ENCODE results near the gene FUT3. TPM values are rescaled to one million over a fixed set of nuclear protein-coding genes. Genes with fewer than 3 reads are reported as not detected.

Gene FUT3
- total and polyA plus RNA-seq, 8 donors, result 3.3 to 13.9 (median 7.9) TPM

DNA sequence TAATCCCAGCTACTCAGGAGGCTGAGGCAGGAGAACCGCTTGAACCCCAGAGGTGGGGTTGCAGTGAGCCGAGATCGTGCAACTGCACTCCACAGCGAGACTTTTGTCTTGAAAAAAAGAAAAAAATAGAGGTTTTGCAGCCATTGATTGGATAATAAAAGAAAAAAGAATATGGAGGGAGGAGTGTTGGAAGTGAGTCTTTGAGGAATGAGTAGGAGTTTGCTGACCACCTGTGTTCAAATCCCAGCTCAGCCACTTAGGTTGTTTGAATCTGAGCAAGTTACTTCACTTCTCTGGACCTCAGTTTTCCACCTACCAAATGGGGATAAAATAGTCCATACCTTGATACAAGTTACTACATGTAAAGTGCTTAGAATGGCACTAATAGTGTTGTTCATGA lies 40.1 kb downstream of the FUT3 start:
- no peak for DNase-seq
- TF ChIP-seq, protein P1, sequence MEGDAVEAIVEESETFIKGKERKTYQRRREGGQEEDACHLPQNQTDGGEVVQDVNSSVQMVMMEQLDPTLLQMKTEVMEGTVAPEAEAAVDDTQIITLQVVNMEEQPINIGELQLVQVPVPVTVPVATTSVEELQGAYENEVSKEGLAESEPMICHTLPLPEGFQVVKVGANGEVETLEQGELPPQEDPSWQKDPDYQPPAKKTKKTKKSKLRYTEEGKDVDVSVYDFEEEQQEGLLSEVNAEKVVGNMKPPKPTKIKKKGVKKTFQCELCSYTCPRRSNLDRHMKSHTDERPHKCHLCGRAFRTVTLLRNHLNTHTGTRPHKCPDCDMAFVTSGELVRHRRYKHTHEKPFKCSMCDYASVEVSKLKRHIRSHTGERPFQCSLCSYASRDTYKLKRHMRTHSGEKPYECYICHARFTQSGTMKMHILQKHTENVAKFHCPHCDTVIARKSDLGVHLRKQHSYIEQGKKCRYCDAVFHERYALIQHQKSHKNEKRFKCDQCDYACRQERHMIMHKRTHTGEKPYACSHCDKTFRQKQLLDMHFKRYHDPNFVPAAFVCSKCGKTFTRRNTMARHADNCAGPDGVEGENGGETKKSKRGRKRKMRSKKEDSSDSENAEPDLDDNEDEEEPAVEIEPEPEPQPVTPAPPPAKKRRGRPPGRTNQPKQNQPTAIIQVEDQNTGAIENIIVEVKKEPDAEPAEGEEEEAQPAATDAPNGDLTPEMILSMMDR (IDR thresholded peaks at IDR 0.05), result no peak
- H3K36me3 ChIP-seq, result no peaks in the 10 kb centered on the region
- no peaks in the 10 kb centered on the region for H3K27me3 ChIP-seq
- intact Hi-C loops (cut with DNase I), result loop anchor here in 1 of 3 donors (5.0 kb wide), 1 partner anchor 86 kb away; no protein-coding TSS in a partner anchor
- no peak for ATAC-seq
- no peaks in the 10 kb centered on the region for H3K4me1 ChIP-seq
- H3K9me3 ChIP-seq, result no peaks in the 10 kb centered on the region
- no peak overlapping the region for H3K27ac ChIP-seq
- FAIRE-seq, result no peak
- WGBS, 2 donors, result 96 to 98% methylated on average over 4 of the region's 4 CpGs
- no peak overlapping the region for H3K4me3 ChIP-seq

GRCh38 chr19:5809469-5809868 lies 41.8 kb downstream of the FUT3 start:
- Histone ChIP-seq H3K4me1 (no peaks in the 10 kb centered on the region), H3K9me3 (no peaks in the 10 kb centered on the region), H3K36me3 (no peaks in the 10 kb centered on the region), H3K27me3 (no peaks in the 10 kb centered on the region), H3K27ac (no peak overlapping the region), H3K4me3 (no peak overlapping the region)
- intact Hi-C loops (cut with DNase I), result loop anchor here in 1 of 3 donors (5.0 kb wide), 1 partner anchor 83 kb away; no protein-coding TSS in a partner anchor
- FAIRE-seq, result no peak
- TF ChIP-seq, protein P1 (IDR thresholded peaks at IDR 0.05), result no peak
- no peak for DNase-seq
- 65 to 67% methylated on average over 10 of the region's 10 CpGs for WGBS, 2 donors
- no peak for ATAC-seq

GRCh38 chr19:5809053-5809452 lies 42.2 kb downstream of the FUT3 start:
- TF ChIP-seq, protein P1 (IDR thresholded peaks at IDR 0.05), result no peak
- no peaks in the 10 kb centered on the region for H3K36me3 ChIP-seq
- H3K27me3 ChIP-seq, result no peaks in the 10 kb centered on the region
- WGBS, 2 donors, result 89 to 97% methylated on average over 9 of the region's 9 CpGs
- intact Hi-C loops (cut with DNase I), result loop anchor here in 1 of 3 donors (5.0 kb wide), 1 partner anchor 83 kb away; no protein-coding TSS in a partner anchor
- no peak for FAIRE-seq
- H3K27ac ChIP-seq, result no peak overlapping the region
- H3K9me3 ChIP-seq, result no peaks in the 10 kb centered on the region
- no peak for ATAC-seq
- no peak overlapping the region for H3K4me3 ChIP-seq
- DNase-seq, result no peak
- H3K4me1 ChIP-seq, result no peaks in the 10 kb centered on the region

DNA sequence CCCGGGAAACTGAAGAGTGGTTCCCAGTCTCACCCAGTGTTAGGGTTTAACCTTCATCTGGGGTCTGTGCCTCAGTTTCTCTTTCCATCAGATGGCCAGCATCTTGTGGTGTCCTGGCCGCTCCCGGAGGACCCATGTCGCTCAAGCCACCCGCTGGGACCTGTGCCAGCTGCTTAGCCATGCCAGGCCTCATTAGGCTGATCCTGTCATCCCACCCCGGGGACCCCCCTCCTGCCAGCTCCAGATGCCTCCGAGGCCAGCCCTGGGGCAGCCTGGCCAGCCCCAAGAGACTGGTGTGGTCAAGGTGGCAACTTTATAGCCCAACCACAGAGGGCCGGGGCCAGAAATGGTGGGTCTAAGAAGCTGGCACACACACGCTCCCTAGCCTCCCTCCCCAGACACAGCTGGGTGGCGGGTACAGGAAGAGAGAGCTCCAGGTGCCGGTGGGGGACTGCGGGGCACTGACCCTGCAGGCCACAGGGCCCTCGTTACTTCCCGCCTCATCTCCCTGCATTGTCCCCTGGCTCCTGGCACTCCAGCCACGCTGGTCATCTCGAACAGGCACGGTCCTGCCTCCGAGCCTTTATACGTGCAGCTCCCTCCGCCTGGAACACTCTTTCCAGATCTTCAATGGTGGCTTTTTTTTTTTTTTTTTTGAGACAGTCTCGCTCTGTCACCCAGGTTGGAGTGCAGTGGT lies 43.0 kb downstream of the FUT3 start:
- 83 to 84% methylated on average over 21 of the region's 21 CpGs for whole genome bisulfite sequencing, 2 donors
- intact Hi-C loops (cut with DNase I), result loop anchor here in 1 of 3 donors (5.0 kb wide), 1 partner anchor 84 kb away; no protein-coding TSS in a partner anchor
- ATAC-seq (no peak), DNase-seq (peak in 4 of 6 donors; percentile 12 to 73 (median 60)), FAIRE-seq (no peak)
- peaks cover 0 to 5% (median 0%) of the 10 kb centered on the region in 3 donors for H3K4me1 ChIP-seq
- no peak overlapping the region for H3K27ac ChIP-seq
- no peaks in the 10 kb centered on the region for H3K9me3 ChIP-seq
- H3K4me3 ChIP-seq, result no peak overlapping the region
- H3K27me3 ChIP-seq, result no peaks in the 10 kb centered on the region
- no peaks in the 10 kb centered on the region for H3K36me3 ChIP-seq
- TF ChIP-seq, protein P1 (IDR thresholded peaks at IDR 0.05), result no peak

DNA sequence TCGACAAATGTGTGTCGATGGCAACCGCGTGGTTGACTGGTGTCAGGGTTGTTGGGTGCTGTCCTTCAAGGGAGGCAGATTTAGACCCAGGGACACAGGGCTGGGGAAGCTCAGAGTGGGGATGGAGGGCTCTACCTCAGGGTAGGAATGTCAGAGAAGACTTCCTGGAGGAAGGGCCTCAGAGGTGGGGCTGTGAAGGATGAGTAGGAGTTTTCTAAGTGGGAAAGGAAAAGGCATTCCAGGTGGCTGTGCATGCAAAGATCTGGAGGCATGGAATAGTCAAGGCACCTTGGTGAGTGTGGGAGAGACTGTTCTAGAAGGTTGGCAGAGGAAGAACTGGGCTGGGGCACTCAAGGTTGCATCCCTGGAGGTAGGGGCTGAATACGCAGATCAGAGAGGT lies 44.3 kb downstream of the FUT3 start:
- intact Hi-C loops (cut with DNase I), result loop anchor here in 1 of 3 donors (5.0 kb wide), 1 partner anchor 85 kb away; no protein-coding TSS in a partner anchor
- FAIRE-seq (no peak), DNase-seq (no peak), ATAC-seq (no peak)
- H3K4me1 ChIP-seq, result peaks cover 0 to 5% (median 0%) of the 10 kb centered on the region in 3 donors
- no peaks in the 10 kb centered on the region for H3K36me3 ChIP-seq
- H3K4me3 ChIP-seq, result no peak overlapping the region
- TF ChIP-seq, protein P1 (IDR thresholded peaks at IDR 0.05), result no peak
- no peaks in the 10 kb centered on the region for H3K9me3 ChIP-seq
- 87 to 90% methylated on average over 5 of the region's 5 CpGs for WGBS, 2 donors
- no peaks in the 10 kb centered on the region for H3K27me3 ChIP-seq
- no peak overlapping the region for H3K27ac ChIP-seq
